ENCODE results near the gene TTN. TPM values are rescaled to one million over a fixed set of nuclear protein-coding genes. Genes with fewer than 3 reads are reported as not detected.

TTN gene
- total and polyA plus RNA-seq, 2 of the 4 experiments (the other 2 are of a cell fraction) = 0.02 to 0.18 TPM

DNA sequence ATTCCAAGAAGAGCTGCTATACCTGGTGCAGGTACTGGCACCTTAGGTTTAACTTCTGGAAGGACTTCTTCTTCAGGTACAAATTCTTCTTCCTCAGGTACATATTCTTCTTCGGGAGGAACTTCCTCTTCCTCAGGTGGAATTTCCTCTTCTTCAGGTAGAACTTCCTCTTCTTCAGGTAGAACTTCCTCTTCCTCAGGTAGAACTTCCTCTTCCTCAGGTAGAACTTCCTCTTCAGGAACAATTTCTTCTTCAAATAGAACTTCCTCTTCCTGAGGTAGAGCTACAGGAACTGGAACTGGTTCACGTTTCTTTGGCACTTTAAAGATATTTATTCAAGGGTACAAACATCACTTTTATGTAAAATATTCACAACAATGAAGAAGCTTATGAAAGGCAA is 129.6 kb downstream of the TTN start:
- intact Hi-C loops (cut with micrococcal nuclease) (no loop called here), dilution Hi-C loops (cut with HindIII; ENCODE audit: low sequenced_read_pairs, unreplicated experiment) (no loop called here), in situ Hi-C loops (cut with MboI; ENCODE audit: low sequenced_read_pairs) (no loop called here)
- H3K14ac ChIP-seq (replicated peaks; ENCODE audit: low read depth, low read length) = no peak overlapping the region
- no peak overlapping the region for H2BK15ac ChIP-seq (ENCODE audit: low read depth, low read length)
- H4K91ac ChIP-seq (ENCODE audit: insufficient read depth, low read depth, low read length) = no peak overlapping the region
- no peaks in the 10 kb centered on the region for H3K9me1 ChIP-seq (ENCODE audit: insufficient read depth, low read length)
- TF ChIP-seq CTCF (conservative IDR thresholded peaks at IDR 0.05; ENCODE audit: low read depth, low read length) (no peak), SMC3 (IDR thresholded peaks at IDR 0.05; ENCODE audit: low read depth, low read length) (no peak), MAFK (IDR thresholded peaks at IDR 0.05; ENCODE audit: low read depth, low read length) (no peak), CHD1 (IDR thresholded peaks at IDR 0.05; ENCODE audit: low read depth, low read length) (no peak), MAZ (IDR thresholded peaks at IDR 0.05; ENCODE audit: borderline replicate concordance, low read depth, low read length) (no peak), FOS (IDR thresholded peaks at IDR 0.05; ENCODE audit: low read depth, low read length) (no peak), BHLHE40 (IDR thresholded peaks at IDR 0.05; ENCODE audit: low read depth, low read length) (no peak), CEBPB (IDR thresholded peaks at IDR 0.05; ENCODE audit: low read depth, low read length) (no peak), RCOR1 (IDR thresholded peaks at IDR 0.05; ENCODE audit: insufficient replicate concordance, low read length) (no peak), POLR2A (IDR thresholded peaks at IDR 0.05; ENCODE audit: low read depth, low read length) (no peak), NFE2L2 (IDR thresholded peaks at IDR 0.05; ENCODE audit: low read depth, low read length) (no peak), ELK1 (IDR thresholded peaks at IDR 0.05; ENCODE audit: borderline replicate concordance, low read depth, low read length) (no peak)
- TF ChIP-seq, protein P1, sequence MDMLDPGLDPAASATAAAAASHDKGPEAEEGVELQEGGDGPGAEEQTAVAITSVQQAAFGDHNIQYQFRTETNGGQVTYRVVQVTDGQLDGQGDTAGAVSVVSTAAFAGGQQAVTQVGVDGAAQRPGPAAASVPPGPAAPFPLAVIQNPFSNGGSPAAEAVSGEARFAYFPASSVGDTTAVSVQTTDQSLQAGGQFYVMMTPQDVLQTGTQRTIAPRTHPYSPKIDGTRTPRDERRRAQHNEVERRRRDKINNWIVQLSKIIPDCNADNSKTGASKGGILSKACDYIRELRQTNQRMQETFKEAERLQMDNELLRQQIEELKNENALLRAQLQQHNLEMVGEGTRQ (IDR thresholded peaks at IDR 0.05; ENCODE audit: low read depth, low read length) = no peak
- H3K56ac ChIP-seq (ENCODE audit: extremely low read depth, insufficient read depth, low read length) = no peak overlapping the region
- BruUV-seq (replicated peaks) = no TSS peak
- WGBS, 2 experiments (ENCODE audit: extremely low coverage in 2 of 2, insufficient read length in 1 of 2) = no CpG with 5 or more reads among the region's 2 CpGs
- H2AK9ac ChIP-seq (replicated peaks; ENCODE audit: low read depth, low read length, poor library complexity) = no peak overlapping the region
- no peaks in the 10 kb centered on the region for H3K9me3 ChIP-seq (ENCODE audit: control insufficient read depth, insufficient read depth, low read length)
- H3K4ac ChIP-seq (ENCODE audit: low read depth, low read length) = no peak overlapping the region
- DNase-seq (no peak), ATAC-seq (ENCODE audit: low read depth) (no peak)
- H2BK120ac ChIP-seq (ENCODE audit: low read depth, low read length) = no peak overlapping the region
- no peak overlapping the region for H4K8ac ChIP-seq (ENCODE audit: low read depth in 2 of 2, low read length in 2 of 2)
- no peak overlapping the region for H3K23ac ChIP-seq (ENCODE audit: low read depth, low read length)
- H2BK20ac ChIP-seq (ENCODE audit: low read depth, low read length) = no peak overlapping the region
- no peaks in the 10 kb centered on the region for H3K4me1 ChIP-seq (ENCODE audit: control insufficient read depth, insufficient read depth, low read length)
- H4K5ac ChIP-seq (ENCODE audit: low read depth, low read length) = no peak overlapping the region
- no peak overlapping the region for H3K18ac ChIP-seq (ENCODE audit: low read depth, low read length)
- no peaks in the 10 kb centered on the region for H3K79me1 ChIP-seq (ENCODE audit: low read depth in 1 of 2, low read length in 2 of 2)
- ChIA-PET CTCF (interaction anchor here (1.6 kb wide), 1 partner anchor 23 kb away, joined by 6 read pairs; no protein-coding TSS in a partner anchor), POLR2A (ENCODE audit: unreplicated experiment) (no interaction called here)
- no peak overlapping the region for H3K9ac ChIP-seq (ENCODE audit: low read depth, low read length)
- H3K27me3 ChIP-seq (ENCODE audit: control insufficient read depth, insufficient read depth, low read length) = no peaks in the 10 kb centered on the region
- no peaks in the 10 kb centered on the region for H3K36me3 ChIP-seq (ENCODE audit: control insufficient read depth, insufficient read depth, low read length)
- no peak overlapping the region for H2AFZ ChIP-seq (replicated peaks; ENCODE audit: low read length, poor library complexity)
- no peak overlapping the region for H2BK5ac ChIP-seq (ENCODE audit: low read depth, low read length, poor library complexity, severe bottlenecking)
- H3K4me3 ChIP-seq (ENCODE audit: insufficient read depth, low read depth, low read length) = no peak overlapping the region
- H2AK5ac ChIP-seq (ENCODE audit: low read depth, low read length) = no peak overlapping the region
- no peaks in the 10 kb centered on the region for H4K20me1 ChIP-seq (ENCODE audit: insufficient read depth, low read length)
- H3K4me2 ChIP-seq (ENCODE audit: low read depth, low read length) = no peak overlapping the region
- no peak overlapping the region for H3K27ac ChIP-seq (ENCODE audit: insufficient read depth, low read length)

All from IMR-90 (cell line).